WI38 (cell line): ENCODE results near the gene DARS1.

Source experiments
- H3K4me3 ChIP-seq: 2 replicates; pipeline ENCODE4 v1.5.1; 2011; ENCODE audit warnings: low read depth, mild to moderate bottlenecking, control low read depth, low read length
- TF ChIP-seq, protein P1 (sequence below): IDR thresholded peaks from 2 replicates; pipeline ENCODE4 v1.5.1; 2012; ENCODE audit warnings: low read depth, mild to moderate bottlenecking, control low read depth, low read length

The DARS1 gene

DNA sequence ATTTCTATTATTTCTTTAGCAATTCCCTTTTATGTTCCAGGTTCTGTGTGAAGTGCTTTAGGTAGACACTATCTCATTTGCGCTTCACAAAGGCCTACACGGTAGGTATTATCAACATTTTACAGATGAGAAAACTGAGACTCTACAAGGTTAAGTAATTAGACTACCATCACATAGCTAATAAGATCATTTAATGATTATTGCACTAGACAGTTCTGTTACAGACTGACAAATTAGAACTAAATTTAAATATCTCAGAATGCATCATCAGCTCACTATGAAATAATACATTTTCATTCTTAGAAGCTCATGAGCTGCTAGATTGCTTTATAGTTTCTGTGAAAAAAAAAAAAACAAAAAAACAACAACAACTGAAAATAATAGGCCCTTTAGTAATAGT, 37.9 kb downstream of the DARS1 start:
- H3K4me3 ChIP-seq = no peak overlapping the region
- TF ChIP-seq, protein P1, sequence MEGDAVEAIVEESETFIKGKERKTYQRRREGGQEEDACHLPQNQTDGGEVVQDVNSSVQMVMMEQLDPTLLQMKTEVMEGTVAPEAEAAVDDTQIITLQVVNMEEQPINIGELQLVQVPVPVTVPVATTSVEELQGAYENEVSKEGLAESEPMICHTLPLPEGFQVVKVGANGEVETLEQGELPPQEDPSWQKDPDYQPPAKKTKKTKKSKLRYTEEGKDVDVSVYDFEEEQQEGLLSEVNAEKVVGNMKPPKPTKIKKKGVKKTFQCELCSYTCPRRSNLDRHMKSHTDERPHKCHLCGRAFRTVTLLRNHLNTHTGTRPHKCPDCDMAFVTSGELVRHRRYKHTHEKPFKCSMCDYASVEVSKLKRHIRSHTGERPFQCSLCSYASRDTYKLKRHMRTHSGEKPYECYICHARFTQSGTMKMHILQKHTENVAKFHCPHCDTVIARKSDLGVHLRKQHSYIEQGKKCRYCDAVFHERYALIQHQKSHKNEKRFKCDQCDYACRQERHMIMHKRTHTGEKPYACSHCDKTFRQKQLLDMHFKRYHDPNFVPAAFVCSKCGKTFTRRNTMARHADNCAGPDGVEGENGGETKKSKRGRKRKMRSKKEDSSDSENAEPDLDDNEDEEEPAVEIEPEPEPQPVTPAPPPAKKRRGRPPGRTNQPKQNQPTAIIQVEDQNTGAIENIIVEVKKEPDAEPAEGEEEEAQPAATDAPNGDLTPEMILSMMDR = no peak

- TF ChIP-seq, protein P1 = no peak
Observed at GRCh38 chr2:135945526-135945925, 39.9 kb downstream of the DARS1 start.

DNA sequence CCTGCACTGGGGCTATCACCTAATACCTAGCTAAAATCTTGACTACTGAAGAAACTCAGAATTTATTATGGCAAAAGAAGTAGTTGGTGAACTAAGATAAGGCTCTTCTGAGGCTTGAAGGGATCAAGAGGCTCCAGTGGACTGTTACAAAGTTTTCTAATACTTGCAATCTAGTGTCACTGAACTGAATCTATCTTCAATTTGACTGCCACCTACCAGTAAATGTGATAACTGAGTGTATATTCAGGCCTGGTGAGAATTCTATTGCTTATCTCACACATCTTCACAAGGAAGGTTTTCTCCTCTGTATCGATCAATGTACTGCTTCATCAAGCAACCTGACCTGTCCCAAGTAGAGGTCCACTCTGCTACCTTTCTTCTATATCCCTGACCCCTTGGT, 40.8 kb downstream of the DARS1 start:
- TF ChIP-seq, protein P1 = no peak

More at GRCh38 chr2:135945526-135945925, 39.9 kb downstream of the DARS1 start:
- no peak overlapping the region for H3K4me3 ChIP-seq

GRCh38 chr2:135942936-135943688, 42.3 kb downstream of the DARS1 start:
- no peak overlapping the region for H3K4me3 ChIP-seq
- TF ChIP-seq, protein P1 = no peak

More for the DNA sequence above, 40.8 kb downstream of the DARS1 start:
- no peak overlapping the region for H3K4me3 ChIP-seq

- TF ChIP-seq, protein P1 = no peak
- H3K4me3 ChIP-seq = no peak overlapping the region
Observed at GRCh38 chr2:135936524-135936923, 48.9 kb downstream of the DARS1 start.

- TF ChIP-seq, protein P1 = no peak
- no peak overlapping the region for H3K4me3 ChIP-seq
Observed at GRCh38 chr2:135935914-135936313, 49.5 kb downstream of the DARS1 start.

DNA sequence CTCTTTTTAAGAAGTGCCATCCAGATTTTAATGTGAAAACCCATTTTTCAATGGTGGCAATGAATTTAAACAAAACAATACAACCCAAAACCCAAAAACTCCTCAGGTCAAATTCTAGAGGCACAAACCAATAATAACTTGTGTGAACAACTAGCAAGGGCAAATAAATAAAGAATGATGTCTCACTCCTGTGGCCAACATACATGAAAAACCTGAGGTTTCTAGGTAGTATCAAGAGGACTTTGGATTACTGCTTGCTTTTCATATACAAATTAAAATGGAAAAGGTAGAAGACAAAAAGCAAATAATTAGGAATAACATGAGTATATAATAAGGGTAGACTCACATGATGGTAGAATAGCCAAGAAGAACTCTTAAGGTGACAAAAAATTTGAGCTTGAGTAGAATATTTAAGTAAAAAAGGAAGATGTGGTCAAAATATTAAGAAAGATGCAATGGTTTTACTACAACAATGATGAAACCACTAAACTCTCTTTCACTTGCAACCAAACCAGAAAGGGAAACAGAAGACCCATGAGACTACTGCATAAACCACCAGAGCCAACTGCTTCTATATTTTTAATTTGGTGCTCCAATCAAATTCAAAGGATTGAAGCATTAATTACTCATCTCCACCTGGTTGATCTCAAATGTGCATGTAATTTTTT, 53.5 kb downstream of the DARS1 start:
- TF ChIP-seq, protein P1 = no peak
- no peak overlapping the region for H3K4me3 ChIP-seq
